ENCODE results near the gene PTPN3. TPM values are rescaled to one million over a fixed set of nuclear protein-coding genes. Genes with fewer than 3 reads are reported as not detected.
A peak's percentile ranks its signal among the peaks of the same experiment; 100 is the strongest.
"Not testable (repeated sequence)": the region's sequence is repeated elsewhere in the genome, so short reads cannot be mapped to it uniquely, and the experiment has no call there.

The PTPN3 gene
- polyA plus RNA-seq, 12 donors, result 2.7 to 7.3 (median 3.7) TPM; not detected in 1

GRCh38 chr9:109401169-109401989 is 96.7 kb downstream of the PTPN3 start:
- DNase-seq, result peak; percentile 16

GRCh38 chr9:109399258-109399767 is 98.8 kb downstream of the PTPN3 start:
- DNase-seq, result no peak

GRCh38 chr9:109391176-109391575 is 106.9 kb downstream of the PTPN3 start:
- no peak for DNase-seq

DNA sequence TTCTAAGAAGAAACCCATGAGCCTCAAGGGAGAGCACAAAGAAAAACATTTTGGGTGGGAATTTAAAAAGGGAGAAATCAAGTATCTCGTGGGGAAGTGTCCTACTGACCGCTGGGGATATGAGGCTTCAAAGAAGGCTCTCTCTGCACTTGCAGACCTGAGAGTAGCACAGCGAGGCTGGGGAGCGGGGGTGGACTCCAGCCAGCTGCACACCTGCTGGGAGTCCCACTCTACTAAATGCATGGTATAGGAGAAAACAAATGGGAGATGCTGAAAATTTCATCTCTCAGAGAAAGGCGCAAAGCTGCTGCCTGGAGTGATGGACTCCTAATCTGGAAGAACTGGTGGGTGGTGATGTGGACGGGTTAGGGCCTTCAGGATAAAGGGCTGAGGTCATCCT is 110.3 kb downstream of the PTPN3 start:
- DNase-seq, result no peak

GRCh38 chr9:109387206-109387605 is 110.9 kb downstream of the PTPN3 start:
- no peak for DNase-seq

DNA sequence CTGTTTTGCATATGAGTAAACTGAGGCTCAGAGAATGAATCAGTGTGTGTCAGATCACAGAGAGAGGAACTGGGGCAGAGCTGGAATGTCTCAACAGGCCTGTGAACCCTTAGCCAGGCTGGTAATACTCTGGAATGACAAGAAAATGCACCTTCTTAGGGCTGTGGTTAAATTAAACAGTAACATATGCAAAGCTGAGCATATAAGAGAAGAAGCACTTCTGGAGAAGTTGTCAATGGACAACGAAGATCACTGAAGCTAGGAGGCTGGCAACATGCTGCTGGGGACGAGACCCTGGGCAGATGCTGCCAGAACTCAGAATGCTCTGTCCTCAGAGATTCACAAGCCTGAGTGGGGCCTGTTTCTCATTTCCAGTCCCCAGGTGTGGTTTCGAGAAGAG is 112.6 kb downstream of the PTPN3 start:
- no peak for DNase-seq

DNA sequence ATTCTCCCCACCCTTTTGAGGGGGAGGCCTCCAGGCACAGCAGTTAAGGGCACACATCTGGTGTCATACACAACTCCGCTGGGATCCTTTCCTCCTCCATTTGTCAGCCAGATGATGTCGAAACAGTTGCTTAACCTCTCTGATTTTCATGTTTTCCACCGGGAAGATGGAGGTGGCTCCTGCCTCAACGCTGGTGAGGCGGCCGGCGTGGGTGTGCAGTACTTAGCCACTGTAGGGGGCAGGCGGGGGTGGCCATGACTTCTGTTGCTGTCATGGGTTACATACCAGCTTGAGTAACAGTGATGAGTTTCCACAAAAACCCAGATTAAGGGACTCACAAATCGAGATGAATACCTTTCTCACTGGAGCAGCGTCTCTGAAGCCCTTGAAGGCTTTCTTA is 114.2 kb downstream of the PTPN3 start:
- DNase-seq, result no peak

- DNase-seq, result no peak
These were observed 114.8 kb downstream of the PTPN3 start for GRCh38 chr9:109383356-109383755.

GRCh38 chr9:109382585-109382984 is 115.5 kb downstream of the PTPN3 start:
- no peak for DNase-seq

GRCh38 chr9:109382182-109382581 is 115.9 kb downstream of the PTPN3 start:
- no peak for DNase-seq

GRCh38 chr9:109381011-109381729 is 116.9 kb downstream of the PTPN3 start:
- no peak for DNase-seq

DNA sequence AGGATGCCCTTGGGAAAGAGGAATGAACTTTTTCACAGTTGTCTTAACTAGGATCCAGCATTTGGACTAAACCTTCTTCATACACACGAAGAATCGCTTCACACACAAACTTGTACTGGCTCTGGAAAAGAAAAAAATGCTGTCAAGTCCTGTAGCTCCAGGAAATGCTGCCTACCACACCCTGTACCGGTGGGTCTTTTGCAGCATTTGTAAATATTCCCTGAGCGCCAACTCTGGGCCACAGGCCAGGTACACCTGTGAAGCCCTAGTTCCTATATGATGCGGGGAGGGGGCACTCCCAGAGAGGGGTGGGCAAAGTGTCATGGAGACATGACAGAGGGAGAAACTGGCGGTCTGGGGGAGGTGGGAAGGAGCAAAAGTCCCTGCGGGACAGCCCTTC is 118.6 kb downstream of the PTPN3 start:
- DNase-seq, result no peak

DNA sequence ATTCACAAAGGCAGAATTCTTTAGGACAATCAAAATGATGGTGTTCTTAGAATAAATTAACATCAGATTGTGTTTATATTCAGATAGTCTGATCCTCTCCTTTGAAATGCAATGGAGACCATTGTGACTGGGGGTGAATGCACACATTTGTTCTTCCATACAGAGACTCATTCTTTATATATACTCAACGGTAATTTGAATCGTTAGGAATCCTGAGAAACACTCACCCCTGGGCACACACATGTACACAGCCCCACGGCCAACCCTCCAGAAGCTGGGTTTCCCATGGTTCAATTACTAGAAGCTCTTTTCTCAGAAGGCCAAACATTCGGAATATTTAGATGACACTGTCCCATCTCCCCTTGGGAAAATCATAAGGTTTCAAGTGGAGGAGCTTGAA is 119.8 kb downstream of the PTPN3 start:
- no peak for DNase-seq

GRCh38 chr9:109372246-109372645 is 125.9 kb downstream of the PTPN3 start:
- DNase-seq, result no peak

GRCh38 chr9:109371374-109371773 is 126.7 kb downstream of the PTPN3 start:
- DNase-seq, result no peak

GRCh38 chr9:109369285-109369684 is 128.8 kb downstream of the PTPN3 start:
- no peak for DNase-seq

GRCh38 chr9:109360771-109361170 is 137.3 kb downstream of the PTPN3 start:
- DNase-seq, result no peak

GRCh38 chr9:109358968-109359603 is 139.0 kb downstream of the PTPN3 start:
- DNase-seq, result not testable (repeated sequence)

- DNase-seq, result no peak
These were observed 142.4 kb downstream of the PTPN3 start for GRCh38 chr9:109355564-109356297.

DNA sequence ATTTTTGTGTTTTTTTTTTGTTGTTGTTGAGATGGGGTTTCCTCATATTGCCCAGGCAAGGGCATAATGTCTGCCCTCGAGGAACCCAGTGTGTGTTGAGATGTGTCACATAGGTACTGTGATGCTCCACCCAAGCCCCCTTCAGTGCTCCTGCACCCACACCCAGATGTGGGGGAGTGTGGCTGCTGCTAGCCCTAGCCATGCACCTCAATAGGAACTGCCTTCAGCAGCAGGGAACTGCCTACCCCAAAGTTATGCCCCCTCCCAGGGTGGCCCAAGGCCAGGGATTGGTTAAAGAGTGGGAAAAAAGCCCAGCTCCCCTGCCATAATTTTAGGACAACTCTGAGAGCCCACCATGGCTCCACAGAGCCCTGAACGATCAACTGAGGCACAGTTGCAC is 143.9 kb downstream of the PTPN3 start:
- DNase-seq, result no peak

DNA sequence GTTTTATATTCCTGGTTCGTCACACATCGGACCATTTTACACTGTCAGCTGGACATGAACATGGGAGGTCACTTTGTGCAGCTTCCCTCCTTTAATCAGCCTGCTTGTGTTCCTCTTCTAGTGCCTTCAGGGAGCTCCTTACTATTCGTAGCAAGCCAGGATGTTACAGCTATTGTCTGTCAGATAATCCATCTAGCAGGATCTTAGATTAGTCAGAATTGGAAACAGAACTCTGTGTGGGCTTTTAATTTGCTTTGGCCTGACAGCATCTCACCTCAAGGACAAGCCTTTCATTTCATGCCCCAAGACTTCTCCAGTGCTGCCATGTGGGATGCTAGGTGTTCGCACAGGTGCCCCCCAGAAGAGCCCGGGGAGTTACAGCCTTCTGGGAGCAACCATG is 147.1 kb downstream of the PTPN3 start:
- DNase-seq, result no peak

GRCh38 chr9:109349421-109349846 is 148.7 kb downstream of the PTPN3 start:
- DNase-seq, result peak; percentile 71

All from muscle of arm (tissue), 12 donors.